ENCODE results near the gene FANCC. TPM values are rescaled to one million over a fixed set of nuclear protein-coding genes. Genes with fewer than 3 reads are reported as not detected.

The FANCC gene
- total and polyA plus RNA-seq, 12 donors, result 1.9 to 6.1 (median 3.3) TPM

DNA sequence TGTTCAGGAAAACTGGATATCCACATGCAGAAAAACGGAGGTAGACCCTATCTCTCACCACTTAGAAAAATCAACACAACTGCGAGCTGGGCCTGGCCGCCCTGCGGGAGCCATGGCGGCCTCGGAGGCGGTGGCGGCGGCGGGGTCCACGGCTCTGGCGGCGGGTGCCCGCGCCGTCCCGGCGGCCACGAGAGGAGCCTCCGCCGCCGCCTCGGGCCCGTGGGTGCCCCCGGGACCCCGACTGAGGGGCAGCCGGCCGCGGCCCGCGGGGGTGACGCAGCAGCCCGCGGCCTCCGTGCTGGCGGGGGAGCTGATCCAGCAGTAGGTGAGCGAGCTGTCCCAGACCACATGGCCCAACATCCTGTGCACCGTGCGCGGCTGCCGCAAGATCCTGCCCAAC lies 25.3 kb downstream of the FANCC start:
- no peak overlapping the region for H3K4me3 ChIP-seq
- H3K27ac ChIP-seq, result no peak overlapping the region
- no peaks in the 10 kb centered on the region for H3K9me3 ChIP-seq (replicated peaks in 1 of 3)
- intact Hi-C loops (cut with DNase I), result no loop called here
- no peak for DNase-seq
- H3K4me1 ChIP-seq (replicated peaks in 1 of 2), result no peaks in the 10 kb centered on the region
- 95 to 100% (median 98%) methylated on average over 16 to 41 of the region's 41 CpGs for WGBS, 4 donors
- H3K27me3 ChIP-seq, result no peaks in the 10 kb centered on the region
- no peaks in the 10 kb centered on the region for H3K36me3 ChIP-seq (replicated peaks in 1 of 2)
- TF ChIP-seq, protein P1, sequence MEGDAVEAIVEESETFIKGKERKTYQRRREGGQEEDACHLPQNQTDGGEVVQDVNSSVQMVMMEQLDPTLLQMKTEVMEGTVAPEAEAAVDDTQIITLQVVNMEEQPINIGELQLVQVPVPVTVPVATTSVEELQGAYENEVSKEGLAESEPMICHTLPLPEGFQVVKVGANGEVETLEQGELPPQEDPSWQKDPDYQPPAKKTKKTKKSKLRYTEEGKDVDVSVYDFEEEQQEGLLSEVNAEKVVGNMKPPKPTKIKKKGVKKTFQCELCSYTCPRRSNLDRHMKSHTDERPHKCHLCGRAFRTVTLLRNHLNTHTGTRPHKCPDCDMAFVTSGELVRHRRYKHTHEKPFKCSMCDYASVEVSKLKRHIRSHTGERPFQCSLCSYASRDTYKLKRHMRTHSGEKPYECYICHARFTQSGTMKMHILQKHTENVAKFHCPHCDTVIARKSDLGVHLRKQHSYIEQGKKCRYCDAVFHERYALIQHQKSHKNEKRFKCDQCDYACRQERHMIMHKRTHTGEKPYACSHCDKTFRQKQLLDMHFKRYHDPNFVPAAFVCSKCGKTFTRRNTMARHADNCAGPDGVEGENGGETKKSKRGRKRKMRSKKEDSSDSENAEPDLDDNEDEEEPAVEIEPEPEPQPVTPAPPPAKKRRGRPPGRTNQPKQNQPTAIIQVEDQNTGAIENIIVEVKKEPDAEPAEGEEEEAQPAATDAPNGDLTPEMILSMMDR (IDR thresholded peaks at IDR 0.05), result no peak
- no peak for TF ChIP-seq POLR2A (IDR thresholded peaks at IDR 0.05)

DNA sequence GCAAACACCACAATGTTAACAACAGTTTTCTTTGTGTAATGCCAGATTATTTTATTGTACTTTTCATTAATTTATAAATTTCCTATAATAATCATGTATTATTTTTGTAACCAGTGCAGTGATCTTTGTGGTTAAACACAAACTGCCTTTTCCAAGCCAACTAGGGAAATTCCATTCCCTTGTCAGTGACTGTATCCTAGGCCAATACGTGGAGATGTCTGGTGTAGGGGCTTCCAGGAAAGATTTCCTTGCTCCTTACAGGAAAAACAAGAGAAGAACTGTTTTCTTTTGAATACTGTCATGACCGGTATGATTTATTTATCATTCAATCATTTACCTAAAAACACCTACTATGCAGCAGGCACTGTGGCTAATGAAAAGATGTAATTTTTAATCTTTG lies 31.4 kb downstream of the FANCC start:
- no peak for DNase-seq
- Histone ChIP-seq H3K27ac (no peak overlapping the region), H3K4me1 (replicated peaks in 1 of 2) (no peaks in the 10 kb centered on the region), H3K36me3 (replicated peaks in 1 of 2) (no peaks in the 10 kb centered on the region), H3K9me3 (replicated peaks in 1 of 3) (peaks cover 0 to 3% (median 0%) of the 10 kb centered on the region in 3 donors), H3K4me3 (no peak overlapping the region), H3K27me3 (no peaks in the 10 kb centered on the region)
- intact Hi-C loops (cut with DNase I), result no loop called here
- no peak for TF ChIP-seq POLR2A (IDR thresholded peaks at IDR 0.05)
- TF ChIP-seq, protein P1 (IDR thresholded peaks at IDR 0.05), result no peak
- WGBS, 4 donors, result 63 to 73% (median 69%) methylated on average over 2 of the region's 2 CpGs

DNA sequence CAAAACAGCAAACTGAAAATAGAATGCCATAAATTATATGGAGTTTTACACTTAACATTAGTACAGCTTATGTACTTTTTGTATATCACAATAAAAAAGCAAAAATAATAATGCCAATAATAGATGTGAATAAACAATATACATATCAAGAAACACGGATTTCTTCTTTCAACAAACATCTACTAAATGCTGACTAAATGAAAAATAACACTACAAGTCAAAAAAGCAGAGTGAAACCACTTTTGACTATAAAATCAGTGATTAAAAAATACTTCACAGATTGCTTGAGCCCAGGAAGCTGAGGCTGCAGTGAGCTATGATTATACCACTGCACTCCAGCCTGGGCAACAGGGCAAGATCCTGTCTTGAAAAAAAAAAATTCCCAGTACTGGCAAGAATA lies 32.2 kb downstream of the FANCC start:
- Histone ChIP-seq H3K27ac (no peak overlapping the region), H3K4me3 (no peak overlapping the region), H3K27me3 (no peaks in the 10 kb centered on the region), H3K4me1 (replicated peaks in 1 of 2) (no peaks in the 10 kb centered on the region), H3K36me3 (replicated peaks in 1 of 2) (no peaks in the 10 kb centered on the region), H3K9me3 (replicated peaks in 1 of 3) (peaks cover 0 to 8% (median 5%) of the 10 kb centered on the region in 3 donors)
- intact Hi-C loops (cut with DNase I), result no loop called here
- 68 to 85% (median 73%) methylated on average over 1 of the region's 1 CpG for WGBS, 4 donors
- TF ChIP-seq, protein P1 (IDR thresholded peaks at IDR 0.05), result no peak
- DNase-seq, result no peak

DNA sequence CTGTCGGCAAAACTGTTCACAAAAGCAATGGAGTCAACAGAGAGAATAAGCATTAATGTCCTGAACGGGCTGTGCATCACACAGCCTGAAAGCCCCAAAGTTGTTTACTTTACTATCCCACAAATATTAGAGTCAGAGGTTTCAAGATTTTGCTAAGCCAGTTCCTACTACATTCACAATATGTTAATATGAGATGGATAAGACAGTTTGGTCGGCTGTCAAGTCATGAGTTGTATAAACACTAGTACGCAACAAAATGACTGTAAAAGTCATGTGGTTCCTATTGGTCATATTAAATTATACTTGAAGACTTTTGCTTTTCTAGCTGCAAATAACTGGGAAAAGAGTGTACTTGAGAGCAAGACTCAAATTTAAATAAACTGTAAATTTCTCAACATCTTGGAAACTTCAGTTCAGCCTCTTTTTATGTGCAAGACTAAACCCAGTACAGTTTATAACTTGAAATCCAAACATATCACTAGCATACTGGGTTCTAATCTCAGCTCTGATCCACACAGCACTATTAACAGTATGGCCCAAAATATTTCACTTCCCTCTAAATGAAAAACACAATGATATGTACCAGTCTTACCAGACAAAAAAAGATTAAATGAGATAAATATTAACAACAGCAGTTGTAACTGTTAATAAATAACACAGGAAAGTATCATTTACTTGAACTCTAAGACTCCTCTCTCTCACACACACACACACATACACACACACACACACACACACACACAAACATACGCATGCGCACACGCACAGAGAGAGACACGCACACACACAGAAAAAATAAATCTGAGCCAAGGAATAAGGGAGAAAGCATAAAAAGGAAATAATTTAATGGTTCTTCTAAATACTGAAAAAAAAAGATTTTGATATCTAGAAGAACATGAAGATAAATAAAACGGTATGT lies 33.1 kb downstream of the FANCC start:
- peaks cover 0 to 10% (median 8%) of the 10 kb centered on the region in 3 donors for H3K9me3 ChIP-seq (replicated peaks in 1 of 3)
- 80 to 90% (median 88%) methylated on average over 9 of the region's 9 CpGs for WGBS, 4 donors
- DNase-seq, result no peak
- H3K36me3 ChIP-seq (replicated peaks in 1 of 2), result no peaks in the 10 kb centered on the region
- H3K27ac ChIP-seq, result no peak overlapping the region
- no peaks in the 10 kb centered on the region for H3K27me3 ChIP-seq
- no peaks in the 10 kb centered on the region for H3K4me1 ChIP-seq (replicated peaks in 1 of 2)
- TF ChIP-seq POLR2A (IDR thresholded peaks at IDR 0.05), result no peak
- TF ChIP-seq, protein P1 (IDR thresholded peaks at IDR 0.05), result no peak
- intact Hi-C loops (cut with DNase I), result no loop called here
- H3K4me3 ChIP-seq, result no peak overlapping the region
